GM19351 (cell line): Measurements from ENCODE around the gene SLMAP.

Source experiments
- ATAC-seq: cut with Tn5 transposase; IDR thresholded peaks from one replicate; pipeline ENCODE4 v1.9.1; 2021; ENCODE audit warnings: mild to moderate bottlenecking, moderate library complexity; ENCODE audit not compliant: unreplicated experiment

SLMAP gene, protein sequence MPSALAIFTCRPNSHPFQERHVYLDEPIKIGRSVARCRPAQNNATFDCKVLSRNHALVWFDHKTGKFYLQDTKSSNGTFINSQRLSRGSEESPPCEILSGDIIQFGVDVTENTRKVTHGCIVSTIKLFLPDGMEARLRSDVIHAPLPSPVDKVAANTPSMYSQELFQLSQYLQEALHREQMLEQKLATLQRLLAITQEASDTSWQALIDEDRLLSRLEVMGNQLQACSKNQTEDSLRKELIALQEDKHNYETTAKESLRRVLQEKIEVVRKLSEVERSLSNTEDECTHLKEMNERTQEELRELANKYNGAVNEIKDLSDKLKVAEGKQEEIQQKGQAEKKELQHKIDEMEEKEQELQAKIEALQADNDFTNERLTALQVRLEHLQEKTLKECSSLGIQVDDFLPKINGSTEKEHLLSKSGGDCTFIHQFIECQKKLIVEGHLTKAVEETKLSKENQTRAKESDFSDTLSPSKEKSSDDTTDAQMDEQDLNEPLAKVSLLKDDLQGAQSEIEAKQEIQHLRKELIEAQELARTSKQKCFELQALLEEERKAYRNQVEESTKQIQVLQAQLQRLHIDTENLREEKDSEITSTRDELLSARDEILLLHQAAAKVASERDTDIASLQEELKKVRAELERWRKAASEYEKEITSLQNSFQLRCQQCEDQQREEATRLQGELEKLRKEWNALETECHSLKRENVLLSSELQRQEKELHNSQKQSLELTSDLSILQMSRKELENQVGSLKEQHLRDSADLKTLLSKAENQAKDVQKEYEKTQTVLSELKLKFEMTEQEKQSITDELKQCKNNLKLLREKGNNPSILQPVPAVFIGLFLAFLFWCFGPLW

DNA sequence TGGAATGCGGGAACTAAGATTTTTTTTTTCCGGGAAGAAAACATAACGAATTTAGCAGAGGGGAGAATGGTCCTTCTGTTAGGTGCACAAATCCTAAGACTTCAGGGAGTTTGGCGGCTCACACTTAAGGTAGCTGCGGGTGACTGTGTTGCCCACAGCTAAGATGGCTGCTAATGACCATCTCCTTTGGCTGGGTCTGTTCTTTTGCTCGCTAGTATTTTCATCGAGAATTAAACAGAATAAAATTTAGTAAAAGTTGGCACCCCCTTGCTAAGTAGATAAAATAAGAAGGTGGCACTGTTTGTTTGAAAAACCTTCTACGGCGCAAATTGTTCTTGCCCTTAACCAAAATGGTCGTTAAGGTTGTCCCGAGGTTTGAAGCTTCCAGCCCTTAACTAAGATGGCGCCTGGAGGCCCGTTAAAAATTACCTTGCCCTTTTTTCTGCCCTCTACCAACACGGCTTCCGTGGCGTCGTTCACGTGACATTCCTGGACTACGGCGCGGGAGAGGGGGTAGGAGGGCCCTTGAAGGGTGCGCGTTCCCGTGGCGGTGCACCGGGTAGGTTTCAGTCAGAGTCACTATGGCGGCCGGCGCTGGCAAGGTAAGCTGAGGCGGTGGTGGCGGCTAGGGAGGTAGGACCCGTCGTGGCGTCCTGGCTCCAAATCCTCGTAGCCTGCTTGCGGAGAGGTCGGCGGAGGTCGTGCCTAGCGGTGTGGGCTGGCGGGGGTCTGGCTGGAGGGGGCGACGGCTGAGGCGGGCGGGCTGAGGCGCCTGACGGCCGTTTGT, at the start of gene SLMAP:
SLMAP (plus strand) TSS at position 569 of the 787 bp plus-strand sequence. CDS start 1,343 bp downstream, outside the sequence.
- ATAC-seq, result peak; percentile 79

DNA sequence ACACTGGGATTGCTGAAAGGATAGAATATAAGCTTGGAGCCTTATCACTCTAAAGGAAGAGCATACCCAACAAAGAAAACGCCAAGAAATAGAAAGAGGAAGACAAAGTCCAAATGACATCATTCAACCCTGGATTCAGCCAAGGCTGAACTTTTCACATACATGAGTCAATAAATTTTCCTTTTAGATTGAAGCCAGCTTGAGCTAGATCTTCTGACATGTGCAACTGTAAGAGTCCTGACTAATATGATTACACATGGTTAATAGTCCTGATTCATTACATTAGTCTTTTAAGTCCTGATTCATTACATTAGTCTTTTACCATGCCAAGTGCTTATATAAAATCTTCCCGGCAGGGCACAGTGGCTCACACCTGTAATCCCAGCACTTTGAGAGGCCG, 49.6 kb upstream of the SLMAP start:
- ATAC-seq, result no peak

DNA sequence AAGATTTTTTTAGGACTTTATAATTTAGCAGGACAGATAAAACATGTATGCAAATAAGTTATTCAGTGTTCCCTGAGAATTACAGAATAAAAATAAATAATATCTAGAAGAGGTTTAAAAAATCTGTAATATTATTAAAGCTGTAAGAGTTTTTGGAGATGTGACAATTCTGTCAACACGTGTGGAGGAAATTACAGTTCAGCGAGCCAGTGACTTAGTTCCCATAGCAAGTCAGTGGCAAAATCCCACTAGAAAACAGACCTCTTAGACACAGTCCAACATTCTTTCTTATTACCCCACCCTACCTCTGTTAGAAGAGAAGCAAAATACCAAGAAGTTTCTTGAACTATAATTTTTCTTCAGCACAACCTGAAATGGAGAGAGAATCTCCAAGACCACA, 47.1 kb upstream of the SLMAP start:
- no peak for ATAC-seq

DNA sequence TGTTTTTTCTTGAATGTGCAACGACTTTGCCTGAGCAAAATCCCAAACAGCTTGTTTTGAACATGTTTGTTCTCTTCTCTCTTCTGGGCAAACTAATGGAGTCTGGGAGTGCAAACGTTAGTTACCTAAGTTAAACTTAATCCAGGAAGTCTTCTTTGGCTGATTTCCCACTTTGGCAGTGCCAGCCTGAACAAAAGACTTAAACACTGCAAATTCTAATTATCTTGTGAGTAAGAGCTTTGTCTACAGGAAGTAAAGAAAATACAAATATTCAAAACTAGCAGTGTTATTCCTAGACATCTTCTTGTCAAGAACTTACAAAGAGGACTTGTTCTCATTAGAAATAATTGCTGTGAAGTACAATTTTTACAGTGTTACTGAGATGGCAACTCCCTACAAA, 46.5 kb upstream of the SLMAP start:
- ATAC-seq, result no peak

DNA sequence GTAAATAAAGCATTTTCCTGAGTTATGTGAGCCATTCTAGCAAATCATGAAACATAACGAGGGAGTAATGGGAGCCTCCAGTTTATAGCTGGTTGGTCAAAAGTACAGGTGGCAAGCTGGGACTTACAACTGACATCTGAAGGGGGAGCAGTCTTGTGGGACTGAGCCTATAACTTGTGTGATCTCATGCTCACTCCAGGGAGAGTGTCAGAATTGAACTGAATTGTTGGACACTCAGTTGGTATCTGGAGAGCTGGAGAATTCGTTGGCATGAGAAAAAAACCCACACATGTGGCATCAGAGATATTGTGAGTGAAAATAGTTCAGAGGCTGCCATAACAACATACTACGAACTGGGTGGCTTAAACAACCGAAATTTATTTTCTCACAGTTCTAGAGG, 40.4 kb upstream of the SLMAP start:
- ATAC-seq, result no peak

DNA sequence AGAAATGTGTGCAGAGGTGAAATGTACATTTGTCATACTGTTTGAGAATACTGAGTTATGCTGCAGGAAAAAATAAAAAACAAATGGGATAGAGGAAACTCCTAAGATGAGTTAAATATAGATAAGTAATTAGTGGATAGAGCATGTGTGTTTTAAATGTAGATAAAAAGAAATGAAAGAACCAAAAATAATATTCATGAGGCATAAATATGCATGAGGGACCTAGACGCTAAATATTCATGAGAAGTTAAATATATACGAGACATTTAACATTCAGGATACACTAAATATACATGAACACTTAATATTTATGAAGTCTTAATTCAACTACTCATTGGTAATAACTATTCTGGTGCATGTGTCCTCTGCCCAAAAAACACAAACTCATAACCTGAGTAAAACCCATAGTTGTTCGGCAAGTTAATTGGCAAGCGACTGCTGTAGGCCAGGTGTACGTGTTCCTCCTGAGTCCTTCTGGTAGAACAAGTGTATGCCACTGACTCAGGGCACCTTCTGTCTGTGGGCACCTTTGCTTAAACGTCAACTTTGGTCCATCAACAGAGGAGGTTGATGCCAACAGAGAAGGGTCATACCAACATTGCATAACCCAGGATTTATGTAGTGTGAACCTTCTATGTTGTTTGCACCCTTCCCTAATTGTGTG, 38.8 kb upstream of the SLMAP start:
- no peak for ATAC-seq

DNA sequence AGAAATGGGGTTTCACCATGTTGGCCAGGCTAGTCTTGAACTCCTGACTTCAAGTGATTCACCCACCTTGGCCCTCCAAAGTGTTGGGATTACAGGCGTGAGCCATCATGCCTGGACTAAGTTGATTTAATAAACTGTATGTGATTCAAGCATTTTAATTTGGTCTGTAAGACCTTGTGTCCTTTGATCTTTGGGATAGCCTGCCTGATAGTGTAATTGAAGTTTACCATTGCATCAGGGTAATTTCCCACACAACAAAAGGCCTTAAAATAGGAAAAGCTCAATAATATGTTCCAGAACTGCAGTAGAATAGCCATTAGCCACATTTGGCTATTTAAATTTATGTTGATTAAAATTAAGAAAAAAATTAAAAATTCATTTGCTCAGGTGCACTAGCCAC, 38.0 kb upstream of the SLMAP start:
- no peak for ATAC-seq

DNA sequence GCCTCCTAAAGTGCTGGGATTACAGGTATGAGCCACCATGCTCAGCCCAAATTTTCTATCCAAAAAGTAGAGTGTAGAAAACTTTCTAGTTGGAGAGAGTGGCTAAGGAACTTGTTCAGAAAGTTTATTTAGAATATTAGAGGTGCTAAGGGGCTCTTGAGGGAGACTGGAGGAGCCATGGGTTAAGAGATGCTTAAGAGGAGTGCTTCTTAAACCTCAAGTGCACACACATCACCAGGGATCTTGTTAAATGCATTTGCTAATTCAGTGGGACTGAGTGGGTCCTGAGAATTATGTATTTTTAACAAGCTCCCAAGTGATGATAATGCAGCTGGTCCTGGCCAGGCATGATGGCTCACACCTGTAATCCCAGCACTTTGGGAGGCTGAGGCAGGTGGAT, 29.7 kb upstream of the SLMAP start:
- no peak for ATAC-seq

DNA sequence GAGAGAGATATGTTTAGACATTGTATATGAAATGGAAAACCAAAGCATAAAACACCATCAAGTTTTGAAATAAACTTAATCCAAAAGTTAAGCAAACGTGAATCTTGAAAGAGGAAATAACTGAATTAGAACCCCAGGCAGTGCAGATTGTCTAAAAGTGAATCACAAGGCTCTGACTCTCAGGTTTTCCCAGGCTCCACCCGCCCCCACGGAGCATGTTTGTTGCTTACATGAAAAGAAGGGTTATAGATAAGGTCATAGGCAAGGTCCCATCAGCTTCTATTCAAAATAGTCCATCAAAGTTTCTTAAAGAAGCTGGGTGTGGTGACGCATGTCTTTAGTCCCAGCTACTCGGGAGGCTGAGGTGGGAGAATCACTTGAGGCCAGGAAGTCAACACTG, 29.0 kb upstream of the SLMAP start:
- no peak for ATAC-seq

DNA sequence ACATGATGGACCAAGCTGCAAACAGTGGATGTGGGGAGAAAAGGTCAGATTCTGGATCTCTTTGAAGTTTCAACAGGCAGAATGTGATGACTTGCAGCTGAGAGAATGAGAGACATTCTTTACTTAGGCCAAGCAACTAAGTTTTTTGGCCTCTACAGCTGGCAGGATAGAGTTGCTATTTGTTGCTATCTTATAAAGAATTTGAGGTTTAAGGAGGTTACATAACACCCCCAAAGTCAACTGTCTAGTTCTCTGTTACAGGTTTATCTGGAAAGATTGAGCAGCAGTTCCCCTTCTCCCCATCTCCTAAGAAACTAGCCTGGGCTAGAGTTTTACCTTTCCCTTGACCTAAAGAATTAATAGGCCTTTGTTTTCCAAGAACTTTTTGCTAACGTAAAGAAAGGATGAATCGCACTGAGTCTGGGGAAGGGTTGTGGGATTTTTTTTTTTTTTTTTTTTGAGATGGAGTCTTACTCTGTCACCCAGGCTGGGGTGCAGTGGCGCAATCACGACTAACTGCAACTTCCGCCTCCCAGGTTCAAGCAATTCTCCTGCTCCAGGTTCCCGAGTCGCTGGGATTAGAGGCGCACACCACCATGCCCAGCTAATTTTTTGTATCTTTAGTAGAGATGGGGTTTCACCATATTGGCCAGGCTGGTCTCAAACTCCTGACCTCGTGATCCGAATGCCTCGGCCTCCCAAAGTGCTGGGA, 26.6 kb upstream of the SLMAP start:
- no peak for ATAC-seq

DNA sequence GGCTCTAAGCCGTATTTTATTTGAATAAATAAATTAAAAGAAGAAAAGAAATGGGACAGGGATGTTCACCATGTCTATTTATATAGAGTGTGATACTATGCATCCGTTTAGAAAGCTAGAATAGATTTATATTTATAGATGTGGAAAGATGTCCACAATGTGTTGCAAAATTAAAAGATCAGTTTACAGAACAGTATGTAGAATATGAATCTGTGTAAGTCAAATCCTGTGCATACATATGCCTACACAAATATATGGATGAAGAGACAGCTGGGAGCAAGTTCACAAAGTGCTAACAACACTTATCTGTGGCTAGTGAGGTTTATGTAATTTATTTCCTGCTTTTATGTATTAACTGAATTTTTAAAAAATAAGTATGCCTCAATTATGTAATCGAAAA, 25.4 kb upstream of the SLMAP start:
- no peak for ATAC-seq

DNA sequence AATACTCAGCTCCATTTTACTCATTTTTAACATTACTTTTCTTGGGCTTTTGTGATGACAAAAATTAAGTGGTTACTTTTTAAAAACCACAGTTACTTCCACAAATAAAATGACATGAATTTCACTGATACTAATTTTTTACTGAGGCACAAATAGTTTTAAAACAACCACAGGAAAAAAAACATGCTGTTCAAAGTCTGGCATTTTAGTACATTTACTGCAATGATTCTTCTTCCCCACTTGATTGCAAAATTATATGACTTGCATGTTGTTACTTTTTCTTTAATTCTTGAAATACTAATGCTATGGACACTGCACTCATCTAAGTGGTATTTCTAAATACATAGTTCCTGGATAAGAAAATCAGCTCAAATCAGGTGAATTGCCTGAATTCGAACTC, 24.8 kb upstream of the SLMAP start:
- no peak for ATAC-seq

DNA sequence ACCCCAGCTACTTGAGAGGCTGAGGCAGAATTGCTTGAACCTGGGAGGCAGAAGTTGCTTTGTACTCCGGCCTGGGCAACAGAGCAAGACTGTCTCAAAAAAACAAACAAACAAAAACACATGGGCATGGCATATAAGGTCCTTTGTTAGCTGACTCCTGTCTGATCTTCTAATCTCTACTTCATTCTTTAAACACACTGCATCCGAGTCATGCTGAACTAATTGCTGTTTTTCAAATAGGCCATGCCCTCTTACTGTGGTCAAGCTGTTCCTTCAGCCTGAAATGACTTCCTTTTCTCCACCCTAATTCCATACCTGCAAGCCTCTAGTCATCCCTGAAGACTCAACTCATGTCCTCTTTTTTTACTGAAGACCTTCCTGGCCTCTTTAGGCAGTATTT, 22.3 kb upstream of the SLMAP start:
- no peak for ATAC-seq

DNA sequence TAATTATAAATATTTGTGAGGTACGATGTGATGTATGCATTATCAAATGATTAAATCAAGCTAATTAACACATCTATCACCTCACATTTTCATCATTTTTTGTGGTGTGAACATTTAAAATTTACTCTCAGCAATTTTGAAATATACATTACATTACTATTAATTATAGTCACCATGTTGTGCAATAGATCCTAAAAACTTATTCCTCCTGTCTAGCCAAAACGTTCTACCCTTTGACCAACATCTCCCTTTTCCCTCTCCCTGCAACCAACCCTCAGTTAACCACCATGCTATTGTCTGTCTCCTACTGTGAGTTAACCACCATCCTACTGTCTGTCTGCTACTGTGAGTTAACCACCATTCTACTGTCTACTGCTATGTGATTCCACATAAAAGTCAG, 20.7 kb upstream of the SLMAP start:
- no peak for ATAC-seq

DNA sequence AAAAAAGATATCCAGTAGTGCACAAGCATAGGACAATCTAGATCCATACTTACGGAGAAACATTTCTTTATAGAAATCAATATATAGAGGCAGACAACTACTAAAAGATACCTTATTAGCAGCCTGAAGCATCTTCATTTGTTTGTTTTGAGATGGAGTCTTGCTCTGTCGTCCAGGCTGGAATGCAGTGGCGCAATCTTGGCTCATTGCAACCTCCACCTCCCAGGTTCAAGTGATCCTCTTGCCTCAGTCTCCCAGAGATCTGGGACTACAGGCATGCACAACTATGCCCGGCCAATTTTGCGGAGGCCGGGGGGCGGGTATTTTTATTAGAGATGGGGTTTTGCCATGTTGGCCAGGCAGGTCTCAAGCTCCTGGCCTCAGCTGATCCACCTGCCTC, 18.3 kb upstream of the SLMAP start:
- no peak for ATAC-seq

DNA sequence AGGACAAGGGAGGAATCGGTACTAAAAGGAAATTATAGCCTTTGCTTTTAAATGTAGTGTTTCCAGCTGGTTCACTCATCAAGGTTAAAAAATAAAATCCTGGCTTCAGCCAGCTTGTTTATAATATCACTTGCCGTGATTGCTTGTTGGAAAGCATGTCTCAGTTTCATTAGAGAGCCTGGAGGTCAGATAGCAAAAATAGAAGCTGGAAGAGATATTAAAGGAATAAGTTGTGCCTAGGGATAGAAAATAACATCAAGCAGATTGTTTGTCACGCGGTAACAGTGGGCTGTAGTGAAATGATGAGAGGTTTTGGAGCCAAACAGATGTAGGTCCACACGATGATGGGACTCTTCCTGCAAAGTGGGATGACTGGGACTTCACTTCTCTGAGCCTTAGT, 17.7 kb upstream of the SLMAP start:
- no peak for ATAC-seq

DNA sequence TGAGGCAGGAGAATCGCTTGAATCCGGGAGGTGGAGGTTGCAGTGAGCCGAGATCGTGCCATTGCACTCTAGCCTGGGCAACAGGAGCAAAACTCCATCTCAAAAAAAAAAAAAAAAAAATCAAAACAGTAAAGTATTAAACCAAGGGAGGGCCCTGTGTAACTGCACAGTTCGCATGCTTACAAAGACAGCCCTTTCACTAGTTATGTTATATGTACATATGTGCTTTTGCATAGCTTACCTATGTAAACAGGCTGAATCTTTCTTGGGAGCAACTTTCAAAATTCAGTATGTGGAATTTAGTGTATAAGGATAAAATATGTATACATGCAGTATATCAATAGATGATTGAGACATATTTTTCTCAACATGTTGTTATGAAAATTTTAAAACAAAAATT, 16.1 kb upstream of the SLMAP start:
- no peak for ATAC-seq

DNA sequence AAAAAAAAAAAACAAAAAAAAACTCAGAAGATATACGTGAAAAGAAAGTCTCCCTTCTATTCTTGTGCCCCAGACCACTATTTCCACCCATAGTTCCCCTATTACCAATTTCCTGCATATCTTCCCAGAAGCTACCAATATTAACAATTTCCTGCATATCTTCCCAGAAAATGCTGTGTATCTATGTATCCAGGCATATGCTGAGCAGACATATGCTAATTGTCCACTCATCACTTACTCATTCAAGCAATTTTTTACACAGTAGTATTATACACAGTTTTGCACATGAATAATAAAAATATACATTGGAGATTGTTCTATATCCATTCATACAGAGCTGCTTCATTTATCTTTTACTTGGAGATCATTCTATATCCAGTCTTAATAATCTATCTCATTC, 12.6 kb upstream of the SLMAP start:
- ATAC-seq, result no peak

DNA sequence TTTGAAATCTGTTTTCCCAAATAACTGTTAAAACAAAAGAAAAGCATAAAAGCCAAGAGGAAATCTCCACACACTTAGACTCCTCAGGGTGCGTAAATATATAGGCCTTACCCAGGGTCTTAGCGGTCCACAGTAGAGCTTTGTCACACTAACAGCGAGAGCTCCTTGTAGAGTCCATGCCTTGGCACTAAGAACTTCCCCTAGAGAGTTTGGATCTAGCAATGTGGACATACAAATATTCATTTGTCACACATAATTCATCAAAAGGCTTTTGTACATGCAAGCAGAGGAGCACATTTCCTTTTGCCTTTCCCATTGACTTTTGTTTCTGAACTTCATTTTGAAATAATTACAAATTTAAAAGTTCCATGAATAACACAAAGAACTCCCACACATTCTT, 11.0 kb upstream of the SLMAP start:
- ATAC-seq, result no peak
